ENCODE results near the gene LRRTM1.

LRRTM1 gene

DNA sequence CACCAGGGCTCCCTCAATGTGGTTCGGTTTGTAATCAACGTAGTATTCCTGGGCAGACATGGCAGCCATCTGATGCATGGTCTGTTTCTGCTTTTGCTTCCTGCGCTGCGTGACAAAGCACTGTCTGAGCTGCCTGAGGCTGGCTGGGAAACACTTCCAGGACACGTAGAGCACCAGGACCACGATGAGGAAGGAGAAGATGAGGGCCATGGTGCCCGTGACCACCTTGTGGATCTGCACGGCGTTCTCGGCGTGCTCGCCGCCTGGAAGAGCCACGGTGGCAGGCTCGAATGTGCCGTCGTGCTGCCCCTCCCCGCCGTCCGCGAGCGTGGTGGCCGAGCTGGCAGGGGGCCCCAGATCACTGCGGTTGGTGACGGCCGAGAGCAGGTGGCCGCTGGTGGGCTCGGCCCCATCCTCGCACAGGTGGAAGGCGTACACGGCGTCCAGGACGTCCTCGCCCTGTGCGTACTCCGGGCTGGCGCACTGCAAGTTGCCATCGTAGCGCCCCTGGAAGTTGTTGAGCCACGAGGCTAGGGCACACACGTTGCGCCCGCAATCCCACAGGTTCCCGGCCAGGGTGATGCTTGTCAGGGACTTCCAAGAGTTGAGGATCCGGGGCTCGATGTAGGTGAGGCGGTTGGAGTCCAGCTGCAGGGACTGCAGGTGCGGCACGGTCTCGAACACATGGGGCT, 2.1 kb downstream of the LRRTM1 start:
- DNase-seq (ENCODE audit: low read depth): no peak

DNA sequence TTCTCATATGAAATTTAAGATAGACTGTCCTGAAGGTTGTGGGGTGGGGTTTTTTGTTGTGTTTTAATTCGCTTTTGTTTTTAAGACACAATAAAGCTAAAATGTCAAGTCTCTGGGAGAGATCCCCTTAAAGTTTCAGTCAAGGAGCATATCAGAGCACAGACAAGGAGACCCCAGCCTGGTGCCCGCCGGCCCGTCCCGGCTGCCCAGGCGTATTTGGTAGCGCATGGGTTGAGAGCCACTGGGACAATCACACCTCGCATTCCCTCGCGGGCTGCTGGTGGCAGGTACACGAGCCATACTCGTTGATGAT, 2.6 kb downstream of the LRRTM1 start:
- DNase-seq (ENCODE audit: low read depth): no peak

DNA sequence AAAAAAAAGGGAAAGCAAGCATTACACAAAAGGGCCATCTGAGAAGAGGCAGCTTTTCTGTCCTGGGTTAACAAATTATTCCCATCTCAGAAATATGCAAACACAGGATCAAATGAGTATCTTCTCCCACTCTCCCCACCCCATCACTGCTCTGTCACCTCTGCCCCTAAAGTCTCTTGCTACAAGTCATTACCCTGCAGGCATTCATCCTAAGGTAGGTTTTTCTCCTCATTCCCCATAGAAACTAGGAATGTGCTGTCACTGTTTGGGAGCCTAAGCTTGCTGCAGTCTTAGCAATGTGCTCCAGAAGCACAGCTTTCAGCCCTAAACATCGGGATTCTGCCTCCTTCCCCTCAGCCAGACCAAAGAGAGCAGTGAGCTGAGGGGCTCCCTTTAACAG, 3.6 kb downstream of the LRRTM1 start:
- no peak for DNase-seq (ENCODE audit: low read depth)

DNA sequence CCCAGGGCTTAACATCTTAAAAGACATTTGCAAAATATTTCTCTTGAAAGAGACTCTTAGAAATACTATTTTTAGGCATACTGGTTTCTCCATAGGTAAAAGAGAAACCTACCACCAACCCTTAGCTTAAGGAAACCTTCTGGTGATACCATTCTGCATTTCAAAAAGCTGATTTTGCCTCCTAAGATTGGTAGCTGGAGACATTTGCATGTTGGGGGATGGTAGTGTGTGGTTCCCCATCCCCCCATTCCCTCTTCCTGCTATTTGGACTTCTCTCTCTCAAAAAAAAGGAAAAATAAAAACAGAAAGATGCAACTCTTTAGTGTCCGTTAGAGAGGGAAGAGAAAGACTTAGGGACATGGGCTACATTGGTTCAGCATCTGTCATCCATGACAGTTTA, 4.2 kb downstream of the LRRTM1 start:
- no peak for DNase-seq (ENCODE audit: low read depth)

DNA sequence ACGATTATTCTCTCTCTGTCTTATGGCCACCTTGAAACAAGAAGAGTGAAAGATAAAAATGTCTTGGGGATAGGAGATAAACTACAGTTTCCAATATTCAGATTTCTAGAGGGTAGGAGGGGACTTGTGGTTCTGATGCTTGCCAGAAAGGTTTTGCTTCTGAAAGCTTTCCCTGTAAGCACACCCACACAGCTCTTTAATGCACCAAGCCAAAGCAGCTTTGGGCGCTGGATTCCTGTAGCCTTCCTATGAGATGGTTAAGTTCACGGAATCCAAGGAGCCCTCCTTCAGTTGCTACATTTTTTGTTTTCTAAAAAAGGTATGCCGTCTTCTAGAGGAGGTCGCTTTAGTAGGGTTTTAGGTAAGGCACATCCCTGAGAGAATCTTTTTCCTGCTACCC, 4.9 kb downstream of the LRRTM1 start:
- DNase-seq (ENCODE audit: low read depth): no peak

DNA sequence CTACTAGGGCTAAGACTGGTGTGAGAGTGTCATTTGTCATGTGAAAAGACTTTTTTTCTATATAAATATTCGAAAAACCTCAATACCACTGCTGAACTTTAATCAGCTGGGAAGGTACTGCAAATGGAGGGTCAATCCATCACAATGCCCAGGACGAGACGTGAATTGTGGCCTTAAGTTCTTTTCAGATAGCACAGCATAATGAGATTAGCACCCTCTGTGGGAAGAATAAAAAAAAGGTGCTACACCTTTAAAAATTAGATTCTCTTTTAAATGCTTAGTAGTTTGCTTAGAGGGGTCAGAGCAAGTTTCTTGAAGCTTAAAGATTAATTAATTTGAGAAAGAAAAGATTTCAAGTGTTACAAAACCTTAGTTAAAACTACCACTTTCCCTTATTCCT, 5.6 kb downstream of the LRRTM1 start:
- no peak for DNase-seq (ENCODE audit: low read depth)

DNA sequence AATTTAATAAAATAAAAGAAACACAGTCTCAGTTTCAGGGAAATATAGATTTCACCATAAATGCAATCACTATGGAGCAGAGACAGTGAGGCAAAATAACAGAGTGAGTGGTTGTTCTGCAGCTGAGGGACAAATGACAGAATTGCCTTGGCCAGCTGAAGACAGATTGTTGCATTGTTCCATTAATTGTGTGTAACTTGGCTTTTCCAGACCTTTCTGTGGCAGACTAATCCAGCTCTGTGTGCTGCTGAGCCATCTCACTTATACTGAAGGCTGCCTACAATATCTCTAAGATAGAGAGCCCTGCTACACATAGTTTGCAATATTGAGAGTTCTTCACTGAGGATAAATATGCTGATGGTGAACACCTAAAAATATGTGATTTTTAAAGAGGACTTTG, 11.5 kb downstream of the LRRTM1 start:
- DNase-seq (ENCODE audit: low read depth): no peak

DNA sequence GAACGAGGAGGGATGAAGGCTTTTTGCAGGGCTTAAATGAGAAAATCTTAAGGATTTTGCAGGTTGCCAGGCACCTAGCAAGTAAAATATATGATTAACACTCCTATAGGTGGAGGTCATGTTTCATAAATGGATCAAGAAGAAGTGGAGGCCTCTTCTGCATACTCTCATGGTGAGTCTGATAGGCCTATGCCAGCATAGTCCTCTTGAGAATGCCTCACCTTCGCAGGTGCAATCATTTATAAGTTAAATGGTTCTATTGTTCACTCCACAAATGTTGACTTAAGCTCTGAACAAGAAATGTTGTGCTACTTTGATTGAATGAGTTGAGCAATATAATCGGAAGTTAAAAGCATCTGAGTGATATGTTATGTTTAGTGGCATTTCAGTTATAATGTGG, 12.1 kb downstream of the LRRTM1 start:
- no peak for DNase-seq (ENCODE audit: low read depth)

DNA sequence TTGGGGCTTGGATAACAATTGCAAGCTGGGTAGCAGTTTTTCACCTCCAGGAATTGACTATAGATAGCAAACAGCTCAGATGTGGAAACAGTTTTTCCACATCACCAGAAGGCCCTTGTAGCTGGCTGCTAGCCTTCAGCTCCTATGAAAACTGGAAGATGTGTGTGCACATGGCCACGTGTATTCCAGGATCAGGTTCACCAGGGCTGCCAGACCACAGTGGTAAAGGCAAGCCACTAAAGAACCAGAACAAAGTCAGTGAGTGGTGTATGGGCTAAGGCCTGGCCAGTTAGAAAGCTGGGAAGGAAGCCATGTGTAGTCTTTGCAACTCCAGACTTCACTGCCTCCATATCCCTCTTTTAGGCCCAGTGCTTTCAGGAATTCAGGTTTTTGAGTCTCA, 12.9 kb downstream of the LRRTM1 start:
- DNase-seq (ENCODE audit: low read depth): no peak

DNA sequence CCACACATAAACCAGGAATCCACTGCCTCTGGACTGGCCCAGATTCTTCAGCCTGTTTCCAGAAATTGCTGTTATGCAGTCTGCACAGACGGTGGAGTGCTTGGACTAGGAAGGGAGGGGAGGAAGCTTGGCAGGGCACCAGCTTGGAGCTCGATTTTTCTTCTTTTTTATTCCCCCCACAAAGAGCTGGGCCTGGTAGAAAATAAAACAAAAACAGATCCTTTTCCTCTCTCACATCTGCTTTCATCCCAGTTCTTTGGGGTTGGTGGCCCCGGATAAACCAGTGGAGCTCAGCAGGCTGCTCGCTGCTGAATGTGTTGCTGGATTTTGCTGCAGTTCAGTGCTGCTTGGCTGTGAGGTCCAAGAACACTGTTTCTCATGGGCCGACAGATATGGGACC, 16.0 kb downstream of the LRRTM1 start:
- no peak for DNase-seq (ENCODE audit: low read depth)

DNA sequence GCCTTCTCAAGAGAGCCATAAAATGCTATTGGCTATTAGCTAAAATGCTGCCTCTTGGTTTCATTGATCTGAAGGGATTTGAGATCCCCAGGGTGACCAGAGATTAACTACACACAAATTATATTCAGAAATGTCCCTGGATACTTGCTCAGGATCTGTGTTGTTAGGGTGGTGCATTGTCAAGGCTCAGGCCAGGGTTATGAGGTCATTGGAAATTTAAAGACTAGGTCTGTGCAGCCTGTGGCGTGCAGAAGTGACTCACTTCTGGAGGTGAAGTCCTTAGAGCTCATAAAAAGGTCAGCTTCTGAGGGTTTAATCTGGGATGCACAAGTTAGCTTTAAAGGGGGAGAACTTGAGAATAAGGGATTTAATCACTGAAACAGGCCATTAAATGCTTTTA, 23.5 kb downstream of the LRRTM1 start:
- no peak for DNase-seq (ENCODE audit: low read depth)

DNA sequence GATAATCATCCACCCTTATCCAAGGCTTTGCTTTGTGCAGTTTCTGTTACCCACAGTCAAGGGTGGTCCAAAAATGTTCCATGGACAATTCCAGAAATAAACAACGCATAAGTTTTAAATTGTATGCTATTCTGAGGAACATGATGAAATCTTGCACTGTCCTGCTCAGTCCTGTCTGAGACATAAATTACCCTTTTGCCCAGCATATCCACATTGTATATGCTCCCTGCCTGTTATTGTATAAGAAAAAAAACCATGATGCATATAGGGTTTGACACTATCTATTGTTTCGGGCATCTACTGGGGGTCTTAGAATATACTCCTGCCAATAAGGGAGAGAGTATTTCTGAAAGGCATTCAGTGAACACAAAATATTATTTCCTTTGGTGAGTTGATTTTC, 24.0 kb downstream of the LRRTM1 start:
- no peak for DNase-seq (ENCODE audit: low read depth)

DNA sequence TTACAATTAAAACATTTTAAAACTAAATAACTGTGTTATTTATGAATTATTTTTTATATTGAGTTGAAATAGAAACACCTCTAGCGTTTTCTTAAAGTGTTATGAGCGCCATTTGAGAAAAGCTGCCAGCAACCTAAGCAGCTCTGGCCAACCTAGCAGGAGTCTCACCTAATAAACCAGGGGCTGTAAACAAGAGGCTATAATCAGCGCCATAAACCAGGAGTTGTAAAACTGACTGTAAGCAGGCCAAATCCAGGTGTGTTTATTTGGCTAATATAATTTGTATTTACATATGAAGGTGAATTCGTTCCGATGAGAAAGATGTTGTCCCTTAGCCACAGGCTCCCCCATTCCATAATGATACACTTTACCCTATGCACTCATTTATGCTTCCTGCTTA, 34.7 kb downstream of the LRRTM1 start:
- DNase-seq (ENCODE audit: low read depth): no peak

DNA sequence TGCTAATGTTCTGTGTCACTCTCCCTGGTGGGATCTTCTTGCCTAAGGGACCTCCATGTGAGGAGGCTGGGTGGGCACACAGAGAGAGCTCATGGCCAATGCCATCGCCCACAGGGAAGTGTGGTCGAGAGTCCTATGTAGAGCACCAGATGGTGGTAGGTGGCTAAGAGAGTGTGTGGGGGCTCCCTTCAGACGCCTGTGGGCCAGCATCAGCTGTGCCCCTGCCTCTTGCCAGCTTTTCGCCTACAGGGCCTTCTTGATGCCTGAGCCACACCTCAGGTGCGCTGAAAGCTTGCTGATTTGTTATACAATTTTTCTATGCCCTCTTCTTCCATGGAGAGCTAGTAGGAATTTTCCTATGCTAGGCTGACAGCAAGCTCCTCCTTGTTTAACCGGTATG, 38.3 kb downstream of the LRRTM1 start:
- DNase-seq (ENCODE audit: low read depth): no peak

DNA sequence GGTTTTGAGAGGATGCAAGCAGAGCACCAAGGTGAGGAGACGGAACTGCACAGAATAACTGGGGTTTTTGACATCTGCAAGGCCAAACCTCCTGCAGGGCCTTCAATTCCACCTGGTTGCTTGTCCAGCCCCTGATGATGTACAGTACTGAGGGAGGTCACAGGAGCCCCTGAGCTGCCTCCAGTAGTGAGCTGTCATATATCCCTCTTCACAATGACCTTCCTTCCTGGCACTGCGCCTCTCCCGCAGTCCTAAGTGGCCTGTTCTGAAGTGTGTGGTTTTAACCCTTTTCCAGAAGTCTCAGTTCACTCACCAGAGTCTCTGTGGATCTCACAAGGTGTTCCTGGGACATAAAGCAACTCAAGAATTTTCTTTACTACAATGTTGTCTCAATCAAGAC, 45.3 kb downstream of the LRRTM1 start:
- no peak for DNase-seq (ENCODE audit: low read depth)

DNA sequence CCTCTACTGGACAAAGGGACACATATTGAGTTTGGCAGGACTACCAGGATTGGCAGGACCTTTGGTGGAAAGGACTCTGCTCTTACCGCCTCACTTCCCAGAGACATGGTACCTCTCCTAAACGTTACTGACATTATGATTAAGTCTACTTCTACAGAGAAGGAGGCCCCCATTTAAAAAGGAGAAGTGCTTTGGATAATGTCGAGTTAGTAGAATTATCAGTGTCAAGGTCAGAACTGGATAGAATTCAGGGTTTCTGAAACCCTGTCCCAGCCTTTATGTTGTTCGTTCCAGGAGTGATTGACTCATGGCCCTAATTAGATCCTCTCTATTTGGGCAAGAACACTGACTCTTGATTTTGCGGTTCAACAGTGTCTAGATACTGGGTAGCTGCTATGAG, 45.8 kb downstream of the LRRTM1 start:
- DNase-seq (ENCODE audit: low read depth): no peak

DNA sequence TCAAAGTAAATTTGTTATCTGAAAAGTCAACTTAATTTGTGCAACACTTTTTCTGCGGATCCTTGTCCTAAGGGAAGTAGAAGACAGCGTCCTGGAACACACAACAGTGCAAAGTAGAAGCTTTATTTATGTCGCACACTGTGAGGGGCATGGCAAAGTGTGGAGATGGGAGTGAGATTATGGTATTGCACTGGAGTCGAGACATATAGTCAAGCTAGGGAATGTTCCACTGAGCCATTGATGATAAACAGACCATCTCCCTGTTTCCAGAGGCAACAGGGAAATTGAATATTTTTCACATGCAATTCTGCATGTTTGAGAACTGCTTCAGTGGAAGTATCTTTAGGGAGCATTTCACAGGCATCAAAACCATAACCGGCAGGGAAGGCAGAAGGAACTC, 46.2 kb downstream of the LRRTM1 start:
- DNase-seq (ENCODE audit: low read depth): no peak

DNA sequence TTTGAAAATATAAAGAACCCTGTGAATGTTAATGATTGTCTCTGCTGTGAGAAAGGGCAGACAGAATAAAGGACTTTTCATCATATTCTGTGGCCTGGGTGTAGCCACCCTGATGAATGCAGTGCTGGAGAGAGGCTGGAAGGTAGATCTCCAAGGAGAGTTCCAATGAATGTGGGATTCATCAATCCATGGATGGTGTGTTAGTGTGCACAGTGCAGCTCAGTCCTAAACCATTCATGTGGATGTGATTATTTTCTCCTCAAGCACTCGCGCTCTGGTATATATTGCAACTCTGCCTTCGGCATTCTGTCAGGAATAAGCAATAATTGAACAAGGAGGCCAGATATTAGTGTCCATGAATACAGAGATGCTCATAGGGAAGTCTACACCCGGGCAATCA, 47.1 kb downstream of the LRRTM1 start:
- DNase-seq (ENCODE audit: low read depth): no peak

DNA sequence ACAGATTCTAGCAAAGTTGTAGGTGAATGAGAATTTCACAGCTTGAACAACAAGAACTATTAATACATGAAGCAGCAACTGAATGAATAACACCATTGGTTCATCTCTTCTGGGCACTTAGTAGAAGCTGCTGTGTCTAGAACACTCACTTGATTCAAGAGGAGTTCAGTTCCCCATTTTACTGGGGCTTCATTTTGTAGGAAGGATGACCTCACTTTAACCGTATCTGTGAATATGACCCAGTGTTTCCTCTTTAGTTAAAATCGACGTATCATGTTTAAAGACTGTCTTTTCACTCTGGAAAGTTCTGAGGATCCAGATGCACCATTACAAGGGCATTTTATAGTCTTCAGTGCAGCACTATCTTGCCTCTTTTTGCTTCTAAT, 47.8 kb downstream of the LRRTM1 start:
- no peak for DNase-seq (ENCODE audit: low read depth)

DNA sequence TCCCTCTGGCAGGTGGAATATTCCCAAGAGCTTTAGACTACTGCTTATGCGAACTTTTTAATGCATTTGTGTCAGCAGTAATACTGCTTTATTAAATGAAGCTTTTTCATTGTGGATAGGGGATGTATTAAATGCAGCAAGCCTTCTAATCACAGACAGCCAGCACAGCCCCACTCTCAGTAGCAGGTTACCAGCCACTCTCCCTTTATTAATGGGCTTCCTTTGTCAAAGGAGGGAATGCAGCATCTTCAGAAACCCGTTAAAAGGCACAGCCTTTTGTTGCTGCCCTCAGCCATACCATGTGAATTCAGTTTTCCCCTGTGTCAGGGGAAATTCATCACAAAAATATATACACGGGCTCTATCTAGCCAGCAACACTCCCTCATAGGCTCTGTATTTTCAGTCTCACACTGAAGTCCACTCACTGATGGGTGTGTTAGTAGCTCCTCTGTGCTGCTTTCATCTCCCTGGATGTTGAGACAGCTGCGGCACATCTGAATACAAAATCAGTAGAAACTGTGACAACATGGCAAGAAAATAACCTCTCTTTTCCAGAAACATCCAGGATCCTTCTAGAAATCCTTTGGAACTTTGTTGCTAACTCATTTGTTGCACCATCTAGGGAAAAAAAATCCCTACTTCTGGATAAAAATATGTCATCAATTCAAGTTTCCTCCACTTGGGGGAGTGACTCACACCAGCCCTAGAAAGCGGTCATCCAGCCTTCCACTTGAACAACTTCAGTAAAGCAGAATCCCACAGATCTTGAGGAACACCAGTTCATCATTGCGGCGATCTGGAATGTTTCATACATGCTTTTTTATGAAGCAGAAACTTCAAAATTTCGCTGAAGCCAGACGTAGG, 48.4 kb downstream of the LRRTM1 start:
- no peak for DNase-seq (ENCODE audit: low read depth)

DNA sequence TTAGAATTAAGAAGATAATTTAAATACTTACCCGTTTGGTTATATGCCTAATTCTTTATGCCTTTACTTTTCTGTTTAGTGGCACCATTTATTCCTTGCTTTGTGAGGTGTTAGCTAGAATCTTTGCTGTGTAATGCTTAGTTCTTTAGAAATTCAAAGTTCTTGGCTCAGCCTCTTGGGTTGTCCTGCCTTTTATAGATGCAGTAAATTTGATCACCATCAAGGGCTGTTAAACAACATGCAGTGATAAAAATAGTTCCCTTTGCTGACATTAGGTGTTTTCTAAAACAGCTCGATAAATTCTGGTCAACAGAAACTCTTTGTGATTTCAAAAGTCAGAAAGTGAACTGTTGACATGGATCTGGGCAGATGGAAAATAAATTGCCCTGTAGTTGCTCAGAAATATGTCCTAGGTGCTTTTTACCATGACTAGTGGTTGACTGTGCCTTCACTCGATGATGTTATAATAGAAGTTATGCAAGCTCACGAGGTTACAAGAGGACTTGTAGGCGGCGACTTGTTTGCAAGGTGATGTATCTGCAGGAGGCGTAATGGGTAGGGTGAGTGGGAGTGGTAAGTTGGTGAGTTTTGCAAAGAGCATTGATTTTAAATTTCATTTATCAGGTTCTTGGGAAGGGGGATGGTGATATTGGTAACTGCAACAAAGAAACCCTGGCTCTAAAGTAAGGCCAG, 52.1 kb downstream of the LRRTM1 start:
- DNase-seq (ENCODE audit: low read depth): no peak
